GM19468 (cell line): ENCODE data around the gene HIVEP1.

ENCODE experiments used
- ATAC-seq: cut with Tn5 transposase; IDR thresholded peaks from one replicate; pipeline ENCODE4 v1.9.1; 2021; ENCODE audit warnings: mild to moderate bottlenecking, moderate library complexity, moderate number of reproducible peaks; ENCODE audit not compliant: unreplicated experiment; ENCODE audit errors: extremely low read depth

HIVEP1 gene

DNA sequence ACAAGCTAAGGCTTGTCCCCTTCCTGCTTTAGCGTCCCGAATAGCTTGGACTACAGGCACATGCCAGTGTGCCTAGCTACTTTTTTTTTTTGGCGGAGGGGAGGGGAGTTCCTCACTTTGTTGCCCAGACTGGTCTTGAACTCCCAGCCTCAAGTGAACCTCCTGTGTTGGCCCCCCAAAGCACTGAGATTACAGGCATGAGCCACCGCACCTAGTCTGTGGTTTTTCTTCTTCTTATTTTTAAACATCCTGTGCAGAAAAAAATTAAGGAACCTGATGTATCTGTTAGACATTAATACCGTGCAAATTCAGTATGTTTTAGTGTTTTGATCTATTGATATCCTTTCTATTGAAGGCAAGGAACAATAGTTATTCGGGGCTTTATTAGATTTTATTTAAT is 25.7 kb downstream of the HIVEP1 start:
- ATAC-seq = no peak

DNA sequence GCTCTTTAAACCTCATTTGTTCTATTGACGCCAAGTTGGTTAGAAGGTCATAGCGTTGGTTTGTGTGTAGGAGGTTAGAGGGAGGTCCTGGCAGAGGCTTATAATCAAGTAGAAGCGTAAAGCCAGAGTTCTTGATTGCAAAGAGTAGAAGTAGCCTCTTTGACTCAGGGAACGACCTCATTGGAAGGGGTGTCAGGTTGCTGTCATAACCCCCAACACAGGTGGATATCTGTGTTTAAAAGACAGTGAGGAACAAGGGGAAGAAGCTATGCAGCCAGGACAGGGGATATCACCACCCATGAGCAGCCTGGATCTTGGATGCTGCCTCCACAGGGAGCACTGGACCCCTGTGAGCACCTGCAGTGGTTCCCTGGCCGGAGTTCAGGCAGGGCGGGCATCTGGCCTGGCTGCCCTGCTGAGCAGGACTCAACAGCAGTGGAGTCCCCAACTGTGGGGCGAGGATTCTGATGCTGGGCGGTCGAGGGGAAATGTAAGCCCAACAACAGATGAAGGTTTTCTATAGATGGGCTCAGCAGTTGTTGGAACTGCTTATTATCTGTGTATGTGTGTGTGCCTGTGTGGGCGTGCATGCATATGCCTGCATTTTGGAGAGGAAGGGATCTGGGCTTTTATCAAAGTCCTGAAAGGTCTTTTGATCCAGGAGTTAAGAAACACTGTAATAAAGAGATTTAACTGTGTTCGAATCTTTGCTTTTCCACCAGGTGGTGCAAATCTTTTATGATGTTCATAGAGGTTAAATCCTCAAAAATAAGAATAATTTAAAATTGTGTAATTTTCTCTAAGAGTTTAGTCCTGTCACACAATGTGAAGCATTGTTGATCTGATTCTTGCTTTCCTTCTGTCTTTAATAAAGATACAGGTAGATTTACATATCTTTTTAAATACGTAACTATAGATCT is 27.7 kb downstream of the HIVEP1 start:
- no peak for ATAC-seq

DNA sequence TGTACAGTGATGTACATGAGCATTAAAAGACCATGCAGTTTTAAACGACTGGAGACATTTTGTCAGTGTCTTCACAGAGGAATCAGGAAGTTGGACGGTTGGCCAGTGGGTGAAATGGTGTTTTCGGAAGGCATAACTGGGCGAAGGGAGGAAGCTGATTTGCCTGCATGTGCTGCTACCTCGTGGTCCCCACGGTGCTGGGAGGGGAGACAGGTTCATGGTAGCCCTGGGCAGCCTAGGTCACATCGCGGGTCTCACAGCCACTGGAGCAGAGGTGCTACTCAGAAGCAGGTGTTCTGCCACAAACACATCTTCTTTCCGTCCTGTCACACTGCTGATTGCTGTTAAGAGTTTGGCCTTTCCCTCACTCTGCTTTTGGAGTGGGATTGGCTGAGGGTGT is 35.2 kb downstream of the HIVEP1 start:
- ATAC-seq = no peak

DNA sequence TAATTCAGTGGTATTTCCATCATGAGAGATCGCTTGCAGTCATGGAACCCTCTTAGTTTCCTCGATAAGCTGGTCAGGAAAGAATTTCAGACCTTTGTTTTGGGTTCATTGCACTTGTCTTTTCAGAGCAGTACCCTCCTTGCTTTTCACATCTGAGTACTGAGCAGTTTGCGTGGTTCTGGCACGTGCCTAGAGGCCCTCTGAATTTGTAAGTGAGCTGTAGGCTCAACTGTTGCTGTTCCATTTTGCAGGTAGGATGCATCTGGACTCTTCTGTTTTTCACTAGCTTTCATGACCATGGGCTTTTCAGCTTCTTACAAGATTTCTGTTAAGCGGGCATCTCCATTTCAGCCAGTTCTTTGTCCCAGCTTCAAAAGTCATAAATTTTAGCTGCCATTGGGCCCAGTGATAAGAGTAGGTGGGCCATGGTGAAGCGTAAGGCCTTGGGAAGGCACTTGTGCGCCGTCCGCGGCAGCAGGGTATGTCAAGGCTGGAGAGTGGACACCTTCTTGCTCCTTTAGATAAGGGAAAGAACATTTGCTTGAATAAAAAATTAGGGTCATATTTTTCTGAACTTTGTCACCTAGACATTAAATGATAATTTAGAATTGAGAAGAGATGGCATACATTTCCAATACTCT is 35.8 kb downstream of the HIVEP1 start:
- no peak for ATAC-seq

DNA sequence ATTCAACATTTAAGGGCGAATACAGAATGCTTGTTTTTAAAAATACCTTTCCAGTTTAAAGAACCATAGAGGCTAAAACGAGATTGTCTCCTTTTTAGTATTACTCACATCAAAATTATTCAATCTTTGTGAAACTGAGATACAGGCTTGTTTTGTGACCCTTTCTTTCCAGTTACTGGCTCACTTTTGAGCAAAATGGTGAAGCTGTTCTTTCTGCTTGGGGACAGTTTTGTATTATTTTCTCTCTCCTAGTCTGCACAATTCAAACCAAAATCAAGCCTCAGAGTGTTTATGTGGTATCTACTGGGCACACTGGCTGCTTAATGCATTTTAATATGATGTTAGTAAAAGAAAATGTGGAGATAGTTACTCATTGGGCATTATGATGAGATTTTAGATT is 36.5 kb downstream of the HIVEP1 start:
- no peak for ATAC-seq

DNA sequence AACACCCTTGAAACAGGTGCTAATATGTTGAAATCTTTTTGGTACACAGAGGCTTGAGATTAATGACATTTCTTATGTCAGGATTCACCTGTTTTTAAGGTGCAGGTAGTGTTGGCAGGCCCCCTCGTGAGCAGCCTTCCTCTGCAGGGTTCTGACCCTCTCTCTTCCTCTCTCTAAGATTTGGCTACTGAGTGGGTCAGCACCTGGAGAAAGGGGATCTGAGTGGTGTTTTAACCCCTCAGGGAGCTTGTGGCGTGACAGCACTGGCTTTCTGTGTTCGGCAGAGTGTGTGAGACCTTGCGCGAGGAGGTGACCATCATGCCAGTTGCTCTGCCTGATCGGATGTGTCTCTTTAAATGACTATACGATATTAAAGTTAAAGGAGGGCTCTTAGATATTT is 37.1 kb downstream of the HIVEP1 start:
- ATAC-seq = peak; percentile 15

DNA sequence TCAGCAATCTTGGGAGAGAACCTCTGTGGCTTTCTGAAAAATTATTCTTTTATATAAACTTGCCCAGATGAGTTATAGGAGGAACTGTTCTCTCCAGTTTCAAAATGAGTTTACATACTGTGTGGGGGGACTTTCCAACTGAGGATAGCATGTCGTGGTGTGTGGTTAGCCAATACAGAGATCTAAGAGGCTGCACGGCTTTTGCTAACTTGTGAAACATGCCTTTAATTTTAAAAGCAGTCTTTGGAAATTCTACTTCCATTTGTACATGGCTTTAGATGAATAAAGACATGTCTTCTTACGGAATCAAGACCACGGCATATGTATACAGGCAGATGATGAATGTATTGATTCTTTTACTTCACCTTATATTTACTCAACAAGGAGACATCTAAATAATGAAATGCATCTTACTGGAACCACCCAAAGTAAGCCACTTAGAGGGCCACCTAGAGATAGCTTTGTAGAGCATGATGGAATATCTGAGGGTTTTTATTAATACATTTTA is 39.8 kb downstream of the HIVEP1 start:
- ATAC-seq = peak; percentile 75

DNA sequence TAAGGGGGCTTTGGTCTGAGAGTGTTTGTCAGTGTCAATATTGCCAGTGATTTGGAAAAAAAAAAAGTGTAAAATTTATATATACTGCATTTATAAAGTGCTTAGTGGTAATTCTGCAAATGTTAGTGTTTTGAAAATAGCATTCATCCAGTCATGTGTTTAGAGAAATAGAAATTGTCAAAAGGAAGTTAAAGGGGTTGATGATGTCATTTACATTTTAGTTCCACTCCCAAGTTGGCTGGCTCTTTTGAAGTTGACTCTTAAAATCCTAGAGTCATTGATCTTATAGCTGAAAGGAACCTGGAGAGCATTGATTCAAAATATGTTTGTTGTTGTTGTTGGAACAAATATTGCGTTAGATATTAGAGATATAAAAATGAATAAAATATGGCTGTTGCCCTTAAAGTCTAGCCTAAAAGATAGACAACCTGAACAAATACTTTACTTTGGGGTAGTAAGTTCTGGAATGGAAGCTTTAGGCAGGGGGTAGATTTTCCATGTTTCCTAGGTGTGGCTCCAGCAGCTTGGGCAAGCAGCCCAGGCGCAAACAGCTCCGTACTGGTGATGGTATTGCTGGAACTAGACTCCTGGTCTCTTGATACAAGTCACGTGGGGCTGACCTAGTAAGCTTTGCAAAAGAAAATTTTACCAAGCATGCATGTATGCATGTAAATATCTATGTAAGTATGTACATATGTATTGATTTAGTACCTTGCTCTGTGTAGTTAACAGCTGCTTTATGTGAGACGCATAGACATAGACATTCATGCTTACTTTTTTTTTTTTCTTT is 46.3 kb downstream of the HIVEP1 start:
- no peak for ATAC-seq

DNA sequence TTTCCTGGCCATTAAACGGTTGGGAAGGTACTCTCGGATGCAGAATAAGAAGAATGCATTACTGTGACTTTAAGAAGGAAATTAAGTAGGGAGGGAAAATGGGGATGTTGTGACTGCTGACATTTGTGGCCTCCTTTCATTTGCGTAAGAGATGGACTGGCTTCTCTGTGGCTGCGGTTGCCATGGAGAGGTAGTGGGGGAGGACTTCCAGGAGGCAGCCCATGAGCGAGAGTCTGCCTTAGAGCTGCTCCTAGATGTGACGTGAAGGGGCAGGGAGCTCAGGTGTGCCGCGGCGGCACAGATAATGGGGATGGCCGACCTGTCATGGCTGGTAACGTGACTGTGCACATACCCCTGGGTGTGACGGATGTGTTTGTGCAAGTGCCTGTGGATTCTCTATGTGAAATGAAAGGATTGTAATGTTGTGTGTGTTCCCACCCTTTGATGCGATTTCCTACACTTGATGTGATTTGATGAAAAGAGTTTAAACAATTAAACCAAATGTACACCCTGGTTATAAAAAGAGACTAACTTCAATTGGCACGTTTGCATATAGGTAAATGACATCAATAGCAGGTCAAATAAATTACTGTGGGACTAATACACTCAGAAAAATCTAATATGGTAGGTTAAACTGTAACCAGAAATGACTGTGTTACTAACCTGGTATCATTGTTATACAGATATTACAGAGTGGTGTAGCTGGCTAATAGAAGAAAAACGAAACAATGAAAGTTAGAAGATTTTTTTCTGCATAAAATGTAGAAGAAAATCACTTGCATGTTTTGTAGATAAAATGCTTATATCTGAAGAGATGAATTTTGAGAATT is 48.9 kb downstream of the HIVEP1 start:
- peak; percentile 60 for ATAC-seq

DNA sequence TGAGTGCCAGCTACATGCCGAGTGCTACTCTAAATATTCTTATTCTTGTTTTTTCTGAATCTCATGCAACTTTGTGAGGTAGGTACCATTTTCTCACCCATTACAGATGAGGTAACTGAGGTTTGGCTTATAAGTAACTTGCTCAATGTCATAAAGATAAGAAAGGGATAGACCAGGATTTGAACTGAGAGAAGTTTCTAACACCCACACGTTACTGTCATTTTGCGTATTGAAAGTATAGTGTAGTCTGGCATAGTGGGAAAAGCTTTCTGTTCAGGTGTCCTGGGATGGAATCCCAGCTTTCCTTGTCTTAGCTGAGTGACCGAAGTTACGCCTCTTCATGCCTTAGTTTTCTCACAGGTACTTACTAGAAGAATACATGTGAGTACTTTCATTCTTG is 50.5 kb downstream of the HIVEP1 start:
- ATAC-seq = no peak

DNA sequence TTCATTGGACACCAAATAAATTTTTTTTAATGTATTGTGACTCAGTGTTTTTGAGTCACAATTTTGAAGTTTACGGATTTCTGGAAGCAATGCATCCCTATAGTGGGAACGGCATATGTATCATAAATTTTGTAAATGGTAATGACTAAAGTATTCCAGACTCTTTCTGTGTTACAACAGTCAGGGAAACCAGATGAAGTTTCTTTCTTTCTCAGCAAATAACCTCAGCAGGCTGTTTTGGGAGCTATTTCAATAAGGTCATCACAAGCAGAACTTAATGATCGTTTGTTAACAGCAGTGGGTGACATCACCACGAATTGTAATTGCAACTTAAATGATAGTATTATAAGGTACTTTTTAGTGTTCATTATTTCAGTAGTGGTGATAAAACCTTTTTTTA is 52.0 kb downstream of the HIVEP1 start:
- no peak for ATAC-seq

DNA sequence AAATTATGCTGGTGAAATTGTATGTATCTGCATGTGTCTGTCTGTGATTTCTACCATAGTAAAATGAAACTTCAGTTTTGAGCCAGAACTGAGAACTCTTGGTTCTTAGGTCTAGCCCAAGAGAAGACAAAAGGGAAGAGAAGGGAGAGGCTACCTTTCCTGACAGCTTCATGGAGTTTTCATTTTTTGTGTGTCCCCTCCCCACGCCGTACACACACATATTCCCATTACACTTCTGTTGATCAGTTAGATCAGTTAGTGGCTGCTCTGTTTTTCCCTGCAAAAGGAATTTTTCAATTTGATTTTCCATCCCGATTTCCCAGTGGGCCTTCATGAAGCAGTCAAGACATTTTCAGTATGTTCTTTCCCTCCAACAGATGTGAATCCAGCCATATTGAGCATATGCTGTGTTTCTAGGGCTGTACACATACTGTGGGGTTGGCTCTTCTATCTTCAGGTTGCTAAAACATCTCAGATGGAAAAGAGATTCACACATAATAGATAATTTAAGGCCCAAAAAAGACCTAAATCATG is 52.5 kb downstream of the HIVEP1 start:
- no peak for ATAC-seq

DNA sequence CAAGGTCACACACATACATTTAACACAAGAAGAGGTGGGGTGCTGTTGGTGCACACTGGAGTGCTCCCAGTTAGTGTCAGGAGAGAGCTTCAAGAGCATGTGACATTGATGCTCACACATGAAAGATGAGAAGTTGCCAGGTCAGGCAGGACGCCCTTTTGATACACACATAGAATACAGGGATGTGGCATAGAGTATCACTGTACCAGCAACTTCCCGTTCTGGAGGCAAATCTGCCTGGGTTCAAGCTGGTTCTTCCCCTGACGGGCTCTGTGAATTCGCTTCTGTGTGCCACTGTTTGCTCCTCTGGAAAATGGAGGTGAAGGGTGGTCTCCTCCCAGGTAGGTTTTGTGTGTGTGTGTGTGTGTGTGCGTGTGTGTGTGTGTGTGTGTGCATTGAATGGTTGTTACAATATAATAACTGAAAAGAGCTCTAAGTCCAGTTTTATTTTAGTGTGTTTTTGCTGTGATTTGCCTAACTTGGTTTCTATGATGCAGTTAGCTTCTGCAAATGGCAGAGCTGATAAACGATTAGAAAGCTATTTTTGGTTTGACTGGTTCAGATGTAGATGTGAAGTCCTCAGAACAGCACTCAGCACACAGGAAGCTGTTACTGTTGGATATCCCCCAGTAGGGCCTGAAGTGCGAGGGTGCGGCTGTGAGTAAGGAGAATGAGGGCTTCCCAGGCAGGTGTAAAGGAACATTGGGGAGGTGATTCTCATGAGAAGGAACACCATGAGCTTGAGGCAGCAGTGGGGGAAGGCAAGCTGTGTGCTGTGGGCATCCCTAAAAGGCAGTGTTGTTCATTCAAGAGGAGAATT is 53.4 kb downstream of the HIVEP1 start:
- ATAC-seq = no peak

DNA sequence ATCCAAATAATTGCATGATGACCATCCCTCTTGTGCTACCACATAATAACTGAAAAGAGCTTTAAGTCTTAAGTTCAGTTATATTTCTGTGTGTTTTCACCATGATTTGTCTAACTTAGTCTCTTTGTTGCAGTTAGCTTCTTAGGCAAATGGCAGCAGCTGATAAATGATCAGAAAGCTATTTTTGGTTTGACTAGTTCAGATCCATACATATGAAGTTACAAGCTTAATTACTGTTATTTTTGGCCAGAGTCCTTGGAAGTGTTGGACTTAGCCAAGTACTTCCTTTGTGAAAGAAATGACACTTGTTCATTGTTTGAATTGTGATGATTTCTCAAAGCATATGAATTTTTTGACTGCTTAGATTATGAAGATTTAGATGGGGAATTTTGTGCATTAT is 54.2 kb downstream of the HIVEP1 start:
- ATAC-seq = no peak

DNA sequence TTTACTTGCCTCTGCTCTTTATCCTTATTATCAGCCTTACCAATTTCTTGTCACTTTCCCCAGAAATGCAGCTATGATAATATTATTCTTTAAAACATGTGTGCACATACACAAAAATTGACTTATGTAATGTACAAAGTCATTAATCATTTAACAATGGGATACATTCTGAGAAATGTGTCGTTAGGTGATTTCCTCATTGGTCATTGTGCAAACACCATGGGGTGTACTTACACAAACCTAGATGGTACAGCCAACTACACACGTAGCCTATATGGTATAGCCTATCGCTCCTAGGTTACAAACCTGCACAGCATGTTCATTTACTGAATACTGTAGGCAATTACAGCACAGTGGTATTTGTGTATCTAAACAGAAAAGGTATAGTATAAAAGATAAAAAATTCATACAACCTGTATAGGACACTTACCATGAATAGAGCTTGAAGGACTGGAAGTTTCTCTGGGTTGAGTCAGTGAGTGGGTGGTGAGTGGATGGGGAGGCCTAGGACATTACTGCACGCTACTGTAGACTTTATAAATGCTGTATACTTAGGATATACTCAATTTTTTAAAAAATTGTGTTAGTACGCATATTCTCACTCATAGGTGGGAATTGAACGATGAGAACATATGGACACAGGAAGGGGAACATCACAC is 56.9 kb downstream of the HIVEP1 start:
- no peak for ATAC-seq

DNA sequence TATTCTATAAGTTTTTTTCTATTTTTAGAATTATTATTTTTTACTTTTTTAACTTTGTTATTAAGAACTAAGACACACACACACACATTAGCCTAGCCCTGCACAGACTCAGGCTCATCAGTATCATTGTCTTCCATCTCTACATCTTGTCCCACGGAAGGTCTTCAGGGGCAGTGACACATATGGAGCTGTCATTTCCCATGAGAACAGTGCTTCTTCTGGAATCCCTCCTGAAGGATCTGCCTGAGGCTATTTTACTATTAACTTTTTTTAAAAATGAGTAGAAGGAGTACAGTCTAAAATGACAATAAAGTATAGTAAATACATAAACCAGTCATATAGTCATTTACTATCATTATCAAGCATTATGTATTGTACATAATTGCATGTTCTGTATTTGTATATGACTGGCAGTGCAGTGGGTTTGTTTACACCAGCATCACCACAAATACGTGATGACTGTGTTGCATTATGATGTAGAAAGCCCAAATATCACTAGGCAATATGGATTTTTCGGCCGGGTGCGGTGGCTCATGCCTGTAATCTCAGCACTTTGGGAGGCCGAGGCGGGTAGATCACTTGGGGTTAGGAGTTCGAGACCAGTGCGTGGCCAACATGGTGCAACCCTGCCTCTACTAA is 57.9 kb downstream of the HIVEP1 start:
- no peak for ATAC-seq

DNA sequence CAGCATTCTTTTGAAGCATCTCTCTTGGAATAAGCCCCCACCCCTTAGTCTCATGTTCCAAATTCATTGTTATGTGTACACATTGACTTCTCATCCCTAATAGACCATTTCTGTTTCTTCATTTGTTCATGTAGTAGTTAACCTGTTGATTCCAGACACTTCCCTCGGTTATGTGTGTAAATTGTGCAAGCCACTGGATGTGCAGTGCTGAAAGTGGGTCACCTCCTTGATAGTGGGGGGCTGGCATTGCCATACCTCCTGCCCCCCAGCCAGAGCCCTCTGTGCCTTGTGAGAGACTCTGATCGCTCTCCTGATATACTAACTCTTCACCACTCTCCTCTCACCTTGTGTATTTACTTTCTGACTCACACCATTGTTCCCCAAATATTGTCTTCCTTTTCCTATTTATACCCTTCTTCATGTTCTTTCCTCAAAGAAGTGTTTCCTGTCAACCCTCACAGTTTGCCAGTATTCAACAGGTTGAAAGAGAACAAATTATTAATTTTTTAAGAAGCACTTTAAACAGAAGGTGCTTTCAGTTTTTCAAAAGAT is 59.0 kb downstream of the HIVEP1 start:
- ATAC-seq = no peak
